Esophagus mucosa (tissue), 1 donor: ENCODE data around the gene ISLR. TPM values are rescaled to one million over a fixed set of nuclear protein-coding genes. Genes with fewer than 3 reads are reported as not detected.
A peak's percentile ranks its signal among the peaks of the same experiment; 100 is the strongest.

Experiments used
- ATAC-seq: fragments of 200-7000 bp; cut with Tn5 transposase; one replicate; pipeline ENCODE4 v1.9.1; 2020
- total RNA-seq: library from RNA; stranded (reverse); gene quantifications from one replicate; pipeline ENCODE4 v1.2.4, GENCODE V29; 2023
- donor health status: DM: yes; HTN: yes; CAD: no.

The ISLR gene
- total RNA-seq, 1 donor from 2014 or later, result 2.2 TPM

DNA sequence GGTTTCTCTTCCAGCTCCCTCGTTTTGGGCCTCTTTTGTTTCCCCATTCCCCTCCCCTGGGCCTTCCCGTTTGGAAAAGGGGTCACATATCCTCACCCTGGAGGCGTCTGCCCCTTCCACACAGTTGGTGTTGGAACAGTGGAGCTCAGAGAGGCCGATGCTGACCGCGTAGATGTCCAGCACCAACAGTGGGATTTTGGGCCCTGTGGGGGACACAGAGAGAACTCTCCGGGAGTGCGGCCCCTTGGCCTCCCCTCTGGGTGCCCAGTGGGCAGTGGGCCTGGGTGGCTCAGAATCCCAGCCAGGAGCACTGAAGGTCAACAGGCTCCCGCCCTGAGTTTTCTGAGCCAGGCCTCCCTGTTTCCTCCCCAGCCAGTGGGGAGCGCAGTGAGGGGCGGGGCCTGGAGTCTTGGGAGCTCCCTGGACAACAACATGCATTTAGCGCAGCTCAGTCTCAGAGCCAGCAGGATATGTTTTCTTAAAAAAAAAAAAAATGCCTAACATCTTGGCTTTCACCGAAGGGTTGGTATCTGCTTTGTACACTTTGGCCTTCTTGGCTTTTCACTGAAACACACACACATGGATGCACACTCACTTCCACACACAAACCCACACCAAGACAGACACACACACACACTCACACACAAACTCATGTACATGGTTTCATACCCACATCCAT, 670 bp upstream of the ISLR start:
- ATAC-seq, result no peak

DNA sequence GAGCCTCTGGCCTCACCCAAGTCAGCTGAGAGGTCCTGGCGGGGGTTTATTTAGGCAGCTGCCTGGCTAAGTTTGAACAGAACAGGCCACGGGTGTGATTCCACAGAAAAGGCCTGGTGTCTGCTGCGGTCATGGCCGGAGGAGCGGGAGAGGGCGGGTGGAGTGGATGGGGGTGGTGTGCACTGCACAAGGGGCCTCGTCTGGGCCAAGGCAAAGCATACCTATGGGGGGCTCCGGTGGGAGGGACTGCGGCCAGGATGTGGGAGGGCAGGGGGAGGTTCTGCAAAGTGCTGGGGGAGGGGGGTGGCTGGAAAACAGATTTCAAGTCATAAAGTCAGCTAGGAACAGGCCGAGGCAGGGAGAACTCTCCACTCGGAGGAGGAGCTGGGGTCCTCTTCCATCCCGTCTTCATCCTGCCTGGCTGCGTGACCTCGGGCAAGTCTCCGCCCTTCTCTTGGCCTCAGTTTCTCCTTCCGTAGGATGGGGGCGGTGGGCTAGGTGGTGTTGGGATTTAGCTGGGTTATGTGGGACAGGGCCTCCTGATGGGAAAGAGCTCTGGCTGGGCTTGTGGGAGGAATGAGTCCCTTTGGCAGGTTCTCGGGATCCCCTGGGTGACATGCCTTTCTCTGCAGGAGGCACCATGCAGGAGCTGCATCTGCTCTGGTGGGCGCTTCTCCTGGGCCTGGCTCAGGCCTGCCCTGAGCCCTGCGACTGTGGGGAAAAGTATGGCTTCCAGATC, 878 bp downstream of the ISLR start:
- ATAC-seq, result no peak

DNA sequence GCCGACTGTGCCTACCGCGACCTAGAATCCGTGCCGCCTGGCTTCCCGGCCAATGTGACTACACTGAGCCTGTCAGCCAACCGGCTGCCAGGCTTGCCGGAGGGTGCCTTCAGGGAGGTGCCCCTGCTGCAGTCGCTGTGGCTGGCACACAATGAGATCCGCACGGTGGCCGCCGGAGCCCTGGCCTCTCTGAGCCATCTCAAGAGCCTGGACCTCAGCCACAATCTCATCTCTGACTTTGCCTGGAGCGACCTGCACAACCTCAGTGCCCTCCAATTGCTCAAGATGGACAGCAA, 1.4 kb downstream of the ISLR start:
- no peak for ATAC-seq

DNA sequence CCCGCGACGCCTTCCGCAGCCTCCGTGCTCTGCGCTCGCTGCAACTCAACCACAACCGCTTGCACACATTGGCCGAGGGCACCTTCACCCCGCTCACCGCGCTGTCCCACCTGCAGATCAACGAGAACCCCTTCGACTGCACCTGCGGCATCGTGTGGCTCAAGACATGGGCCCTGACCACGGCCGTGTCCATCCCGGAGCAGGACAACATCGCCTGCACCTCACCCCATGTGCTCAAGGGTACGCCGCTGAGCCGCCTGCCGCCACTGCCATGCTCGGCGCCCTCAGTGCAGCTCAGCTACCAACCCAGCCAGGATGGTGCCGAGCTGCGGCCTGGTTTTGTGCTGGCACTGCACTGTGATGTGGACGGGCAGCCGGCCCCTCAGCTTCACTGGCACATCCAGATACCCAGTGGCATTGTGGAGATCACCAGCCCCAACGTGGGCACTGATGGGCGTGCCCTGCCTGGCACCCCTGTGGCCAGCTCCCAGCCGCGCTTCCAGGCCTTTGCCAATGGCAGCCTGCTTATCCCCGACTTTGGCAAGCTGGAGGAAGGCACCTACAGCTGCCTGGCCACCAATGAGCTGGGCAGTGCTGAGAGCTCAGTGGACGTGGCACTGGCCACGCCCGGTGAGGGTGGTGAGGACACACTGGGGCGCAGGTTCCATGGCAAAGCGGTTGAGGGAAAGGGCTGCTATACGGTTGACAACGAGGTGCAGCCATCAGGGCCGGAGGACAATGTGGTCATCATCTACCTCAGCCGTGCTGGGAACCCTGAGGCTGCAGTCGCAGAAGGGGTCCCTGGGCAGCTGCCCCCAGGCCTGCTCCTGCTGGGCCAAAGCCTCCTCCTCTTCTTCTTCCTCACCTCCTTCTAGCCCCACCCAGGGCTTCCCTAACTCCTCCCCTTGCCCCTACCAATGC, 2.0 kb downstream of the ISLR start:
- no peak for ATAC-seq

DNA sequence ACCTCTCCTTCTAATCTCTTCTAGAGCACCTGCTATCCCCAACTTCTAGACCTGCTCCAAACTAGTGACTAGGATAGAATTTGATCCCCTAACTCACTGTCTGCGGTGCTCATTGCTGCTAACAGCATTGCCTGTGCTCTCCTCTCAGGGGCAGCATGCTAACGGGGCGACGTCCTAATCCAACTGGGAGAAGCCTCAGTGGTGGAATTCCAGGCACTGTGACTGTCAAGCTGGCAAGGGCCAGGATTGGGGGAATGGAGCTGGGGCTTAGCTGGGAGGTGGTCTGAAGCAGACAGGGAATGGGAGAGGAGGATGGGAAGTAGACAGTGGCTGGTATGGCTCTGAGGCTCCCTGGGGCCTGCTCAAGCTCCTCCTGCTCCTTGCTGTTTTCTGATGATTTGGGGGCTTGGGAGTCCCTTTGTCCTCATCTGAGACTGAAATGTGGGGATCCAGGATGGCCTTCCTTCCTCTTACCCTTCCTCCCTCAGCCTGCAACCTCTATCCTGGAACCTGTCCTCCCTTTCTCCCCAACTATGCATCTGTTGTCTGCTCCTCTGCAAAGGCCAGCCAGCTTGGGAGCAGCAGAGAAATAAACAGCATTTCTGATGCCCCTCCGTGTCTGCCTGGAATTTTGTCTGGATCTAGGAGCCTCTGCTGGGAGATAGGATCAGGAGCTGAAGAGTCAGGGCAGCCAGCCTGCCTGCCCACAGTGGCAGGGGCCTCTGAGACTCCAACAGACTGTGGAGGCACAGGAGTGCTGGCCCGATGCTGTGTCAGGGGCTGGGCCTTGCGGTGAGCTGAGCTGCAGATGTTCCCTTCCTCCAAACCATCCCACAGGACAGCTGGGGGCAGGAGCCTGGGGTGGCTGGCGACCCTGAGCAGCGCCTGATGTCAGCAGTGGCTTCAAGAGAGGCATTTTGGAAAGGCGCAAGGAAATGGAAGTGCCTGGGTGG, 3.0 kb downstream of the ISLR start:
- ATAC-seq, result no peak

DNA sequence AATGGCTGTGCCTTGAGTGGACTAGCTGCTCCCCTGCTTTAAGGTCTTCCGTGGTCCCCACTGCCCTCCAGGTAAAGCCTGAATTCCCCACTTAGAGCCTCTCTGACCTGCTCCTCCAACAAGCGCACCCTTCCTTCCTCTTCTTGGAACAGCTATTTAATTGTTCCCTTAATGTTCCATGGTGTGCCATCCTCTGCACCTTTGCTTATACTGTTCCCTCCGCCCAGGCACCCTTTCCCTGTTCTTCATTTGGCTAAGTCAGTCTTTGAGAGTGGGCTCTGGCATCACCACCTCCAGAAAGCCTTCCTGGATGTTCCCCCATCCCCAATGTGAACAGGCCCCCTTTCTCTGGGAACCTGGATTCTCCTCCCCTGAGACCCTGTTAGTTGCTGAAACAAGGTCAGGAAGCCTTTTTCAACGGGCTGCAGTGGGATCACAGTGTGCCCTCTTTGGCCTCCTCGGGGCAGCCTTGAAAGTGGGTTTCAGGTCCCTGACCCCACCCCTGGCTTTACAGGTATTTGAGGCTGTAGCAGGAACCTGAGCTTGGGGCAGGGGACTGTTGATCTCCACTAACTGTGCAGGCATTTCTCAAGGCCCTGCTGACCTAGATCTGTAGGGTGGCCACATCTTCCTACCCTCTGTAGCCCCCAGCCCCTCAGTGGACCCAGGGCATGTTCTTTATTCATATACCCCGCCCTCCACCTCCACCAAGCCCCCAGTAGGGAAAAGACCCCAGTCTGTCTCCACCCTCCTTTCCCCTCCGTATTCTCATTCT, 5.0 kb downstream of the ISLR start:
- no peak for ATAC-seq

DNA sequence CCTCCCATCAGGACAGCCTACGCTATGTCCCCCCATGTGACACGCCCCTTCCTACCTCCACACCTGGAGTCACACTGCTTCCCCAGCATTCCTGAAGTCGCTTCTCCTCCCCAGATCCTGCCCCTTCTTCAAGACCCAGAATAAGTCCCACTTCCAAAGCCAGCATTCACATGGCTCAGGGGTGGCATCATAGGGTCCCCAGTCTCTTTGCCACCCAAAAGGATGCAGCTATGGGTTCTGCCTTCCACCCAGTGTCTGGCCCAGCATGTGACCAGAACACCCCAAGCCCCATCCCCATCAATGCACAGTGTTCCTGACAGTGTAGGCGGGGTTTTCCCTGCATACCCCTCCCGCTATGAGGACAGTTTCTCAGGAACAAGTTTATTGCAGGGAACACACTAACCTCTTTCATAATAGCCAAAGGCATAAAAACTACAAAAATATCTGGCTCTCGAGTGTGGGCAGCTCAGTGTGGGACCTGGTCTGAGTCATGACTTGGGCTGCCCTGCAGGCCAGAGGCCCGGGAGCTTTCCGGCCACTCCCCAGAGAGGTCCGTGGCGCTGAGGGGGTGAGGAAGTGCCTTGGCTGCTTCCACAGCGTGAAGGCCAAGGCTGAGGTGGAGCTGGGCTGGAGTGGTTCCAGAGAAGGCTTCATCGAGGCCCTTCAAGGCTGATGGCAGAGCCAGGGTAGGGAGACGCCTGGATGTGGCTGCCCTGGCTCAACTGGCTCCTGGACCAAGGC, 5.8 kb downstream of the ISLR start:
- ATAC-seq, result peak; percentile 68

DNA sequence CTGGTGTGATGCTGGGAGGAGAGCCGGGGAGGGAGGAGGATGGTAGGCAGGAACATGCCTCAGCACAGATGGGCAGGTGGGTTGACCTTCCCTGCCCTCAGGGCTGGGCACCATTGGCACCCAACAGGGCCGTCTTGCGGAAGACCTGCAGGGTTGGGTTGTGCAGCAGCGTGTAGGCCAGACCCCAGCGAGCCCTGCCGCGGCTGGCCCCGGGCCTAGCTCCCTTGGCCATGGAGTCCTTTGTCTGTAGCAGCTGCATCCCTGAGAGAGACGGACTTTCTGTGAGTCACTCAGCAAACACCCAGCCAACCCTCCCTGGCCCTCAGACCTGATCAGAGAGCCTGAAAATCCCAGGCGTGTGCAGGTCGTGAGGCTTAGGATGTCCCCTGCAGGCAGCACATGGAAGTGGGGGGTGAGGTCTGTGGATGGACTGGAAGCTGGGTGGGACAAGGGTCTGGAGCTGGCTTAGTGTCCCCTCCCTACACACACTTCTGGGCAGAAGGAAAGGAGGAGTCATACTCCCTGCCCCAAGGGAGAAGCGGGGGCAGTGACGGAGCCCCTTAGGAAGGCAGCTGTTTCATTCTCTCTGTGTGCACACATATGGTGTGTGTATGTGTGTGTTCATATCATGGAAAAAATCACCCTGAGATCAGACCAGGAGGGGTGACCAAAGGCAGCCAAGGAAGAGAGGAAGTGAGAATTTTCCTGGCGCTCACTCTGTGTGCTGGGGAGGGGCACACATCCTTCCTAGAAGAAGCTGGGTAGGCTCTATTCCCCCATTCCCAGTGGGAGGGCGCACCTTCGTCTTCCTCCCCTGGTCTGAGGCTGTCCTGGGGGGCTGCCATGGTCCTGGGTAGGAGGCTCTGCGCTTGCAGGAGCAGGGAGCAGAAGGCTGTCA, 6.7 kb downstream of the ISLR start:
- peak; percentile 17 for ATAC-seq

DNA sequence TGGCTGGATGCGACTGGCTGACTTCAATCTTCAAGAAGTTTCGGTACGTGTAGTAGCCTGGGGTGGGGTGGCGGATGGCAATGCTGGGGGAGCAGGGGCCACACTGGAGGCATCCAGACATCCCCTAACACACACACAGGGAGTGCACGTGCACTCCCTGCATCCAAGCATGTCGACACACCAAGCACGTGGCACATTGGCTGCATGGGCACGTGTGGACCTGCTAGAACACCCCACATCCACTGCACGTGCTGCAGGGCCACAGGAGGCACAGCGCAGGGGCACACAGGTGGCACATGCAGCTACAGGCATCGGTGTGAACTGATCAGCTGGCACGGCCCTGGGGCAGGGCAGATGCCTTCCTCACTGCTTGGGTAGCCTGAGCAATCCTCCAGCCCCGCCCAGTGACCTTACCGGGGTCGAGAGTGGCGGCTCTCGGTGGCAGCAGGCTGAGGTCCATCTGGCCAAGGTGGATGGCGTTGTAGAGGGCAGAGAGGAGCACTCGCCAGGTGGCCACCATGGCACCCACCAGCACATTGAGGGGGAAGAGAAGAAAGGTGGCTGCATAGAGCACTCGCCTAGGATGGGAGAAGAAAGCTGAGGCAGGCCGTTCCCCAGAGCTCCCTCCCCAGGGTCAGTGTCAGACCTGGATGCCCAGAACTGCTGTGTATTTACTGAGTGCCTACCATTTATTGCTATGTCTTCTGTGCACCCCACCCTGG, 7.5 kb downstream of the ISLR start:
- no peak for ATAC-seq

DNA sequence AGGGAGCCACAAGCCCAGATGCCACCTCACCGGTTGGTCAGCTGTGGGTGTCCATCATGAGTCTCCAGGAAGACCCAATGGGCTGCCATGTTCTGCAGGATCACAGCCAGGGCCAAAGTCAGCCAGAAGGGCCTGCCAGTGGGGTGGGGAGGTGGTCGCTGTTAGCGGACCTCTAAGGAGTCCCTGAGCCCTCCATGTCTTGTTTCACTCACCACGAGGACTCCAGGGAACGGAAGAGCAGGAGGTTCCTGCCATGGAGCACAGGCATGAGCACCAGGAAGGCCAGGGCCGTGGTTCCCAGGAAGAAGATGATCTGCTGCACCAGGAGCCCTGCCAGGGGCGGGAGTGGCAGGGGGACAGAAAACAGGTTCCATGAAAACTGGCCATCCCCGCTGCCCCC, 8.6 kb downstream of the ISLR start:
- no peak for ATAC-seq

DNA sequence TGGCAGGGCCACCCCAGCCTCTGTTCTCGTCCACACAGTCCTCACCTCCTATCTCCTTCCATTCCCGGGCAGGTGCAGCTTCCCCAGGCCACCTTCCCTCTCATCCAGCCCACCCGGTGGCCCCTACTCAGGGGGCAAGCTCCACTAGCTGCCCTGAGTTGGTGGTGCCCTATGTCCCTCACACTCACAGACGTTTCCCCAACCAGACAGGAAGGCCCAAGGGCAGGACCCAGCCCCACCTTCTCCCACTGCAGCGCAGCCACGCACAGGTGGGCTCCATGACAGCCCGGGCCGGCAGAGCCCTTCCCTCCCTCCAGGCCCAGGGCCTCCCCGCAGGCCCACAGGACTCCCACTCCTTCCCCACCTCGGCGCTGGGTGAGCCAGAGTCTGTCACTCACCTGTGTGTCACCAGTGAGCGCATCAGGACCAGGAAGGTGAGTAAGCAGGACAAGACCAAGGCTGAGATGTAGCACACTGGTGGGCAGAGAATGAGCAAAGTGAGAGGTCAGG, 11.1 kb downstream of the ISLR start:
- ATAC-seq, result peak; percentile 24

DNA sequence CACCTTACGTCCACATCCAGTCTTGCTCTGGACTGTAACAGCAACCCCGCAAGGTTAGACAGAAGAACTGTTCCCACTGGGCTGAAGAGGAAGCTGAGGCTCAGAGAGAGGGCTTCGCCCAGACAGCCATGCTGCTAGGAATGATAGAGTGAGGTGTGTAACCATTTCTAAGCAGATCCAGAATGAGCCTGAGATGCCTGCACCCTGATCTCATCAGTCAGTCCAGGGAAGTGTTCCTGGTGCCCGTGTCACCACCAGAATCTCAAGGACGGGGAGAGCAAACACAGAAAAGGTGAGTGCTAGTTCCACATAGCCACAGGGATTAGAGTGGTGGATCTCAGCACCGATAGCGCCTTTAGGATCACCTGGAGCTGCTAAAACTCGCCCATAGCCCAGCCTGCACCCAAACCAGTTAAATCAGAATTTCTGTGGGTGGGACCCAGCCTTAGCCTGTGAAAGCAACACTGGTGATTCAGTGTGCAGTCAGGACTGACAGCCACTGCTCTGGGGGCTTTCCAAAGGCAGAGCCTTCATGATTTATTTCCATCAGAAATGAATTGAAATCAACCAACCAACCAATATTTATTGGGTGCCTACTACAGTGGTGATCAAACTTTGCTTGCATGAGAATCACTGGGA, 12.3 kb downstream of the ISLR start:
- ATAC-seq, result peak; percentile 54

DNA sequence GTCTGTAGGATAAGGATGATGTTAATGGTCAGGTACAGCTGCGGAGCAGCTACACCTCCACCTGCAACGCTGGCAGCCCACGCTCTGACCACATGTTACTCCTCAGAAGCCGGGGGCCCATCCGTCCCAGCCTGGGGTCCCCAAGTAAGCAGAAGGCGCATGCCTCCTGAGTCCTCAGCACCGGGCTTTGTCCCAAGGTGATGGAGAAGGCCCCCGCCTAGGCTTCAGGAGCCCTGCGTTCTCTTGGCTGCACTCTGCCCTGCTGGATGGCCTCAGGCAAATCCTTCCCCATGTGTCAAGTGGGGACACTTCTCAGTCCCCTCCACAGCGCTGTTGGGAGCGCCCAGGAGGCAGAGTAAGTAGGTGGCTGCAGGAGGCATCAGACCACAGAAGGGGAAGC, 14.7 kb downstream of the ISLR start:
- no peak for ATAC-seq

DNA sequence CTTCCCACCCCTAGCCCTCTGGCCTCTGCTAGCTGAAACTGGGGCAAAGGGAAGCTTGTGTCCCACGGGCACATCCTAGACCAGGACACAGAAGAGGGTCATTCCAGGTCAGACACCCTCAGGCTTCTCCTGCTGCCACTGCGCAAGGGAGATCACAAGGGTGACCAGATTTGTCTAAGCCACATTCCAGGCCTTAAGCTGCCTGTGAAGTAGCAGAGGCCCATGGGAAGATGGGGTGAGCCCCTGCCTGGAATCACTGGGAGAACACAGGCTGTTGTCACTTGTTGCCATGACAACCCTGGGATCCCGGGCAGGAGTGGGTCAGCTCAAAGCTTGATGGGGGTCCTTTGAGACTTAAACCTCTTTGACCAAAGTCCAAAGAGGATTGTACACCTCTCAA, 18.3 kb downstream of the ISLR start:
- ATAC-seq, result no peak

DNA sequence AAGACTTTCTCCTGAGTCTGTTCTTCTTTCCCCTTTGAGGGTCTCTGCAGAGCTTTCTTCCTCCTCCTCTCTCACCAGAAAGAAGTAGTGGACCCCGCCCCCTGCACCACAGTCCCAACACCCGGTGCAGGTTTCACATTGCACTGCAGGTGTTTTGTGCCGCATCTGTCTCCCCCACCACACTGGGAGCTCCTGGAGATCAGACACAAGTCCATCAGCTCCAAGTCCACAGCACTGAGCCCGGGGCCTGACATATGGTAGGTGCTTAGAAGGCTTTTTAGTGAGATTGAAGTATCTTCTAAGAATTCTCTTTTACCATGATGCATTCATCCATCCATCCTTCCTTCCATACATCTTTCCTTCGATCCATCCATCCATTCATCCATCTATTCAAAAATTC, 19.2 kb downstream of the ISLR start:
- ATAC-seq, result no peak

DNA sequence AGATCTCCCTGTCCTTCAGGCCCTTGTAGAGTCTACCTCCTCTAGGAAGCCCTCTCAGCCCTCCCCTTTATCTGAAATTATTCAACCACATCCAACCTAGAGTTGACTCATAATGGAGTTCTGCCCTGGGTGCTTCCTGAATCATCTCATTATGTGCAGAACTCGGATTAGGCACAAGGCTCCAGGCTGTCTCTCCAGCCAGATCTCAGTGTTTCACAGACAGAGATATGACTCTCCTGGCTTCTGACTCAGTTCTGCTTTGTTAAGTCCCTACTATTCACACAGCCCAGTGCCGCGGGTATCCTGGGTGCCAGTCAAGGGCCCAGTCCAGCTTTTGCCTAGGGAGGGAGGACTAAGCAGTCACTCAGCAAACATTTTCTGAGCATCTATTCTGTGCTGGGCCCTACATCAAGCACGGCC, 19.8 kb downstream of the ISLR start:
- peak; percentile 91 for ATAC-seq

DNA sequence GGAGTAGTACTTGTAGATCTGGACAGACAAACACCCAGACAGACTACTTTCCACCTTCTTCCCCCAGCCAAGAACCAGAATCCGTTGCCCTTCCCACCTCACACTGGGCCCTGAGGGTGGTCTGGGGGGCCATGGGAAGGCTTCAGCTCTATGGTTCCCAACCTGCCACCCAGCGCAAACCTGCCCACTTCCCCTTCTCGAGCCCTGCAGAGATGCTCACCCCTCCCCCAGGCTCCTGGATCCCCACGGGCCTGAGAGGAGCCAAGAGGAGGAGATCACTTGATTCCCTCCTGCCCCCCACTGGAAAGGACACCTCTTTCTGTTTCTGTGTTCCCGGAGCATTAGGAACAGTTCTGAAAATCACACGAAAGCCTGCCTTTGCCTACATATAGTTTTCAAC, 20.4 kb downstream of the ISLR start:
- no peak for ATAC-seq
